IgD-negative memory B cell (primary cell): Measurements from ENCODE around the gene FBXO4. TPM values are rescaled to one million over a fixed set of nuclear protein-coding genes. Genes with fewer than 3 reads are reported as not detected.
A peak's percentile ranks its signal among the peaks of the same experiment; 100 is the strongest.
"Not testable (repeated sequence)": the region's sequence is repeated elsewhere in the genome, so short reads cannot be mapped to it uniquely, and the experiment has no call there.

Source experiments
- H3K27ac Mint-ChIP-seq, 3 donors: one replicate each; pipeline ENCODE4 v1.8.0; 2020 to 2022; ENCODE audit warnings: mild to moderate bottlenecking in 3 of 3, mixed read lengths in 3 of 3, moderate library complexity in 1 of 3
- H3K27me3 Mint-ChIP-seq: one replicate; pipeline ENCODE4 v1.8.0; 2021; ENCODE audit warnings: mixed read lengths
- H3K36me3 Mint-ChIP-seq: one replicate; pipeline ENCODE4 v1.8.0; 2020; ENCODE audit warnings: mild to moderate bottlenecking, mixed read lengths
- H3K4me1 Mint-ChIP-seq, 3 donors: one replicate each; pipeline ENCODE4 v1.8.0; 2020 to 2022; ENCODE audit warnings: mixed read lengths in 3 of 3, mild to moderate bottlenecking in 1 of 3
- H3K4me3 Mint-ChIP-seq, 4 donors: one replicate each; pipeline ENCODE4 v1.8.0; 2020 to 2022; ENCODE audit warnings: mild to moderate bottlenecking in 4 of 4, mixed read lengths in 4 of 4, moderate library complexity in 3 of 4
- H3K9me3 Mint-ChIP-seq, 3 donors: one replicate each; pipeline ENCODE4 v1.8.0; 2020 to 2021; ENCODE audit warnings: mixed read lengths in 3 of 3, mild to moderate bottlenecking in 1 of 3
- polyA plus RNA-seq: library from polyadenylated mRNA; unstranded; fragments of 300-500 nt; fragmentation: Illumina TruSeq; gene quantifications from one replicate; pipeline ENCODE4 v1.2.3, GENCODE V29; 2021

The FBXO4 gene
- polyA plus RNA-seq, 1 donor from 2014 or later: 15.7 TPM

- H3K4me3 Mint-ChIP-seq: no peak overlapping the region
- no peak overlapping the region for H3K27ac Mint-ChIP-seq
- H3K36me3 Mint-ChIP-seq: no peaks in the 10 kb centered on the region
- no peaks in the 10 kb centered on the region for H3K27me3 Mint-ChIP-seq
- no peaks in the 10 kb centered on the region for H3K4me1 Mint-ChIP-seq
- H3K9me3 Mint-ChIP-seq: peaks cover 2 to 10% (median 9%) of the 10 kb centered on the region in 3 donors
These were observed 29.2 kb downstream of the FBXO4 start for GRCh38 chr5:41954286-41954685.

- Mint-ChIP-seq H3K27ac (no peak overlapping the region), H3K4me3 (no peak overlapping the region), H3K36me3 (peaks cover 2% of the 10 kb centered on the region), H3K27me3 (no peaks in the 10 kb centered on the region), H3K9me3 (peaks cover 2 to 19% (median 9%) of the 10 kb centered on the region in 3 donors), H3K4me1 (no peaks in the 10 kb centered on the region)
These were observed 30.4 kb downstream of the FBXO4 start for GRCh38 chr5:41955432-41956024.

DNA sequence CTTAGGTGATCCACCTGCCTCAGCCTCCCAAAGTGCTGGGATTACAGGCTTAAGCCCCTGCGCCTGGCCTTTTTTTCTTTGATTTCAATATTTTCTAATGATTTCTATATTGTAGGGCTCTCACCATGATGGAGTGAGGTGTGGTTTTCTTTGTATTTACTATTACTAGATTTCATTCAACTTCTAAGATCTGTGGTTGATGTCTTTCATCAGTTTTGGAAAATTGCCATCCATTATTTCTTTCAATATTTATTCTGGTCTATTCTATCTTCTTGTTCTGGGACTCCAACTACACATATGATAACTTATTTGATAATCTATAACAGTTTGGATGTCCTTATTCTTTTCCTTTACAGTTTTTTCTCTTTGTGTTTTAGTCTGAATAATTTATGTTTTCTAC lies 31.9 kb downstream of the FBXO4 start:
- H3K27me3 Mint-ChIP-seq: no peaks in the 10 kb centered on the region
- H3K4me1 Mint-ChIP-seq: no peaks in the 10 kb centered on the region
- H3K9me3 Mint-ChIP-seq: peaks cover 0 to 25% (median 16%) of the 10 kb centered on the region in 3 donors
- H3K27ac Mint-ChIP-seq: no peak overlapping the region
- peaks cover 3% of the 10 kb centered on the region for H3K36me3 Mint-ChIP-seq
- H3K4me3 Mint-ChIP-seq: no peak overlapping the region

- Mint-ChIP-seq H3K36me3 (peaks cover 6% of the 10 kb centered on the region), H3K4me1 (no peaks in the 10 kb centered on the region), H3K4me3 (no peak overlapping the region)
These were observed 35.4 kb downstream of the FBXO4 start for GRCh38 chr5:41960481-41960880.

GRCh38 chr5:41961736-41962135 lies 36.7 kb downstream of the FBXO4 start:
- Mint-ChIP-seq H3K36me3 (peaks cover 6% of the 10 kb centered on the region), H3K27me3 (peaks cover 3% of the 10 kb centered on the region), H3K4me3 (no peak overlapping the region), H3K27ac (no peak overlapping the region), H3K4me1 (no peaks in the 10 kb centered on the region), H3K9me3 (peaks cover 4 to 32% (median 22%) of the 10 kb centered on the region in 3 donors)

More at GRCh38 chr5:41960481-41960880, 35.4 kb downstream of the FBXO4 start:
- peaks cover 2% of the 10 kb centered on the region for H3K27me3 Mint-ChIP-seq
- no peak overlapping the region for H3K27ac Mint-ChIP-seq
- H3K9me3 Mint-ChIP-seq: peaks cover 4 to 32% (median 22%) of the 10 kb centered on the region in 3 donors

GRCh38 chr5:41962491-41962890 lies 37.4 kb downstream of the FBXO4 start:
- peaks cover 10% of the 10 kb centered on the region for H3K36me3 Mint-ChIP-seq
- H3K4me3 Mint-ChIP-seq: no peak overlapping the region
- H3K9me3 Mint-ChIP-seq: peaks cover 4 to 32% (median 22%) of the 10 kb centered on the region in 3 donors
- H3K27me3 Mint-ChIP-seq: peaks cover 5% of the 10 kb centered on the region
- no peak overlapping the region for H3K27ac Mint-ChIP-seq
- no peaks in the 10 kb centered on the region for H3K4me1 Mint-ChIP-seq

GRCh38 chr5:41966401-41967105 lies 41.5 kb downstream of the FBXO4 start:
- peaks cover 4 to 18% (median 13%) of the 10 kb centered on the region in 3 donors for H3K9me3 Mint-ChIP-seq
- no peak overlapping the region for H3K4me3 Mint-ChIP-seq
- no peaks in the 10 kb centered on the region for H3K4me1 Mint-ChIP-seq
- H3K27ac Mint-ChIP-seq: no peak overlapping the region
- peaks cover 5% of the 10 kb centered on the region for H3K27me3 Mint-ChIP-seq
- peaks cover 8% of the 10 kb centered on the region for H3K36me3 Mint-ChIP-seq

DNA sequence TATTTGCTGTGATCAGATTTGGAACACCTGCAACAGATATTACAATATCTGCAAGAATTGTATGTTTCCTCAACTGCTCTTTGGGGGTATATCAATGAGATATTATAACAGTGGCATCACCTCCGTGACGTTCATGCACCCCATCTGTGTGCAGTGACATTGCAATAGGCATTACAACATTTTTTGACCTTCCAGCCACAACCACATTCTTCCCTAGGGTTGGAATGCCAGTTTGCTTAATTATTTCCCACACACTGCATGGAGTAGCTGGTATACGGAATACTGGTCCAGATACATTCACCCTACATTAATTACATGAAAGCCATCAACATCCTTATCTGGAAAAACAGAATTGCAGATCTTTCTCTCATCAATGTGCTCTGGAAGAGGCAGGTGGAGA lies 42.3 kb downstream of the FBXO4 start:
- Mint-ChIP-seq H3K36me3 (peaks cover 7% of the 10 kb centered on the region), H3K4me1 (no peaks in the 10 kb centered on the region), H3K27me3 (peaks cover 5% of the 10 kb centered on the region), H3K4me3 (no peak overlapping the region), H3K9me3 (peaks cover 5 to 11% (median 7%) of the 10 kb centered on the region in 3 donors), H3K27ac (no peak overlapping the region)

DNA sequence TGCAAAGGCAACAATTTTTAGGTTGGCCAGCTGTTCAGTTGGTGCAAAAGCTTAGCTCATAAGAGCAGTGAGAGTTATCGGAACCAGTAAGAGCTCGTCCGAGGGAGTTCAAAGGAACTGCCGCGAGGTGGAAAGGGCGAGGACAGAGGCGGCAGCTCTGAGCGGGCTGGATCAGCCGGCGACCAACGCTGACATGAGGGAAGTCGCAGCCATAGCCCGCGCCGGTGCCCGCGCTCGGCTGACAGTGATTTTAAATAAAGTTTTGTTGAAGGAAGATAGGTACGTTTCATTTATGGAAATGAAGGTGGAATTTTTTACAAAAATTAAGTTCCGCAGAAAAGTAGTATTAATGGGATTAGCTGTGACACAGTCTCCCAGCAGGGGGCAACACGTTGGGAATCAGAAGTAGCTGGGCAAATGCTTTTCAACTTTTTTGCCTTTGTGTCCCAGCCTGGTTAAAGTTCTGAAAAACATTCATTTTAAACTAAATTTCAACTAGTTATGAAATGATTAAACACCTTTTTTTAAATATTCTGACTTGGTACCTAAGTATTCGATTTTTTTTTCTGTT lies 43.2 kb downstream of the FBXO4 start:
- H3K4me3 Mint-ChIP-seq: no peak overlapping the region
- H3K4me1 Mint-ChIP-seq: no peaks in the 10 kb centered on the region
- H3K27me3 Mint-ChIP-seq: peaks cover 5% of the 10 kb centered on the region
- peaks cover 4% of the 10 kb centered on the region for H3K36me3 Mint-ChIP-seq
- peaks cover 3 to 9% (median 7%) of the 10 kb centered on the region in 3 donors for H3K9me3 Mint-ChIP-seq
- H3K27ac Mint-ChIP-seq: no peak overlapping the region

GRCh38 chr5:41973087-41973486 lies 48.0 kb downstream of the FBXO4 start:
- Mint-ChIP-seq H3K27ac (no peak overlapping the region), H3K27me3 (peaks cover 2% of the 10 kb centered on the region), H3K36me3 (no peaks in the 10 kb centered on the region), H3K9me3 (peaks cover 2 to 9% (median 3%) of the 10 kb centered on the region in 3 donors), H3K4me3 (no peak overlapping the region), H3K4me1 (no peaks in the 10 kb centered on the region)

DNA sequence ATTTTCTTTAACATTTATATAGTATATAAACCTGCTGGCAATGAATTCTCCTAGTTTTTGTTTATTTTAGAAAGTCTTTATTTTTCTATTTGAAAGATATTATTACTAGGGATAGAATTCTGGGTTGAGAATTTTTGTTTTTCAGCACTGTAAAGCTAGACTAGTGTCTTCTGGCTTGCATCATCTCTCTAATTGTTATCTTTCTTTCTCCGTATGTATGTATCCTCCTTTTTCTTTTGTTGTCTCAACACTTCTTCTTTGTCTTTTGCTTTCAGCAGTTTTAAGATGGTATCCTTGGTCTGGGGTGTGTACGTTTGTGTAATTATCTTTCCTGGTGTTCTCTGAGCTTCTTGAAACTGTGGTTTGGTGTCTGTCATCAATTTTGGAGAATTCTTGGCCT lies 48.8 kb downstream of the FBXO4 start:
- H3K9me3 Mint-ChIP-seq: peaks cover 2 to 7% (median 3%) of the 10 kb centered on the region in 3 donors
- no peak overlapping the region for H3K27ac Mint-ChIP-seq
- no peak overlapping the region for H3K4me3 Mint-ChIP-seq
- no peaks in the 10 kb centered on the region for H3K36me3 Mint-ChIP-seq
- no peaks in the 10 kb centered on the region for H3K4me1 Mint-ChIP-seq
- H3K27me3 Mint-ChIP-seq: peaks cover 2% of the 10 kb centered on the region

GRCh38 chr5:41978676-41979075 lies 53.6 kb downstream of the FBXO4 start:
- Mint-ChIP-seq H3K36me3 (no peaks in the 10 kb centered on the region), H3K27me3 (peaks cover 2% of the 10 kb centered on the region), H3K9me3 (peaks cover 0 to 4% (median 0%) of the 10 kb centered on the region in 3 donors), H3K27ac (no peak overlapping the region), H3K4me3 (peak overlapping the region in 1 of 4 donors; percentile 22), H3K4me1 (no peaks in the 10 kb centered on the region)

DNA sequence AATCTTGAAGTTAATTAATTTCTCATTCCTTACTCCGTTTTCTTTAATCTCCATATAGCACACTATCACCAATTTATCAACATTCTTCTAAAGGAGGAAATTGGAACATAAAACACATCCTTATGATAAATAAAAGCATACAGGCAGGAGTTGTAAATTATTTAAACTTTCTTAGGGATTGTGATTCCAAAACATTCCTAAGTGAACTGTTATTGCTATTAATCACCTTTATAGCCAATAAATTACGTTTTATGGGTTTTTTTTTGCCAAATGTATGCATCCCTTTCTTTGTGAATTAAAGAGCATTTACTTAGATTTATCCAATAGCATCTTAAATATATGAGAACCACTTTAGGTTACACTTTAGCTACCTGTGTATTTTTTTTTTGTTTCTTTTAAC lies 55.3 kb downstream of the FBXO4 start:
- peaks cover 0 to 4% (median 0%) of the 10 kb centered on the region in 3 donors for H3K9me3 Mint-ChIP-seq
- H3K4me3 Mint-ChIP-seq: no peak overlapping the region
- H3K27me3 Mint-ChIP-seq: no peaks in the 10 kb centered on the region
- no peaks in the 10 kb centered on the region for H3K36me3 Mint-ChIP-seq
- H3K27ac Mint-ChIP-seq: no peak overlapping the region
- no peaks in the 10 kb centered on the region for H3K4me1 Mint-ChIP-seq

- Mint-ChIP-seq H3K27ac (no peak overlapping the region), H3K27me3 (no peaks in the 10 kb centered on the region), H3K9me3 (peaks cover 0 to 4% (median 0%) of the 10 kb centered on the region in 3 donors), H3K4me3 (no peak overlapping the region), H3K4me1 (no peaks in the 10 kb centered on the region), H3K36me3 (no peaks in the 10 kb centered on the region)
These were observed 55.8 kb downstream of the FBXO4 start for GRCh38 chr5:41980870-41981269.

DNA sequence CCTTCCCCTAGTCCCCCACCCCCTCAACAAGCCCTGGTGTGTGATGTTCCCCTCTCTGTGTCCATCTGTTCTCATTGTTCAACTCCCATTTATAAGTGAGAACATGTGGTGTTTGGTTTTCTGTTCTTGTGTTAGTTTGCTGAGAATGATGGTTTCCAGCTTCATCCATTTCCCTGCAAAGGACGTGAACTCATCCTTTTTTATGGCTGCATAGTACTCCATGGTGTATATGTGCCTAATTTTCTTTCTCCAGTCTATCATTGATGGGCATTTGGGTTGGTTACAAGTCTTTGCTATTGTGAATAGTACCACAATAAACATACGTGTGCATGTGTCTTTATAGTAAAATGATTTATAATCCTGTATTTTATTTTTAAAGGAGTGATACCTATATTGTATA lies 57.8 kb downstream of the FBXO4 start:
- not testable (repeated sequence) for H3K4me3 Mint-ChIP-seq, H3K36me3 Mint-ChIP-seq, H3K4me1 Mint-ChIP-seq, H3K27me3 Mint-ChIP-seq, H3K27ac Mint-ChIP-seq, H3K9me3 Mint-ChIP-seq
